Bronchial epithelial cell (primary cell): ENCODE measurements around the gene TGFA. TPM values are rescaled to one million over a fixed set of nuclear protein-coding genes. Genes with fewer than 3 reads are reported as not detected.
A peak's percentile ranks its signal among the peaks of the same experiment; 100 is the strongest.

Experiments used
- DNase-seq: peaks from one replicate; pipeline ENCODE4 v3.0.0-alpha.2; 2010; ENCODE audit warnings: low read depth
- FAIRE-seq: peaks from 2 replicates; lab custom pipeline; 2011; peaks lifted over from hg19 to GRCh38; lab: Jason Lieb, UNC
- H3K27me3 ChIP-seq: 2 replicates; pipeline ENCODE4 v1.5.1; 2011; ENCODE audit warnings: low read length; ENCODE audit not compliant: control insufficient read depth, insufficient read depth
- H3K36me3 ChIP-seq: 2 replicates; pipeline ENCODE4 v1.5.1; 2011; ENCODE audit warnings: low read length; ENCODE audit not compliant: control insufficient read depth, insufficient read depth
- H3K4me3 ChIP-seq: 2 replicates; pipeline ENCODE4 v1.5.1; 2011; ENCODE audit warnings: mild to moderate bottlenecking, low read depth, low read length, control low read depth
- total RNA-seq: library from RNA; depleted of rRNA; stranded (reverse); fragments of >200 nt; gene quantifications from 2 replicates; pipeline ENCODE4 v1.2.1, GENCODE V29; 2014
- TF ChIP-seq, protein P1 (sequence below): IDR thresholded peaks from 2 replicates; pipeline ENCODE4 v1.5.1; 2011; ENCODE audit warnings: mild to moderate bottlenecking, moderate library complexity, low read length, control low read depth, inconsistent platforms; ENCODE audit not compliant: insufficient read depth, severe bottlenecking

The TGFA gene
- 85.3 and 111 TPM in 2 replicates for total RNA-seq

- Histone ChIP-seq H3K36me3 (no peaks in the 10 kb centered on the region), H3K4me3 (peak within 1 kb of the TSS; percentile 89), H3K27me3 (no peaks in the 10 kb centered on the region)
- TF ChIP-seq, protein P1, sequence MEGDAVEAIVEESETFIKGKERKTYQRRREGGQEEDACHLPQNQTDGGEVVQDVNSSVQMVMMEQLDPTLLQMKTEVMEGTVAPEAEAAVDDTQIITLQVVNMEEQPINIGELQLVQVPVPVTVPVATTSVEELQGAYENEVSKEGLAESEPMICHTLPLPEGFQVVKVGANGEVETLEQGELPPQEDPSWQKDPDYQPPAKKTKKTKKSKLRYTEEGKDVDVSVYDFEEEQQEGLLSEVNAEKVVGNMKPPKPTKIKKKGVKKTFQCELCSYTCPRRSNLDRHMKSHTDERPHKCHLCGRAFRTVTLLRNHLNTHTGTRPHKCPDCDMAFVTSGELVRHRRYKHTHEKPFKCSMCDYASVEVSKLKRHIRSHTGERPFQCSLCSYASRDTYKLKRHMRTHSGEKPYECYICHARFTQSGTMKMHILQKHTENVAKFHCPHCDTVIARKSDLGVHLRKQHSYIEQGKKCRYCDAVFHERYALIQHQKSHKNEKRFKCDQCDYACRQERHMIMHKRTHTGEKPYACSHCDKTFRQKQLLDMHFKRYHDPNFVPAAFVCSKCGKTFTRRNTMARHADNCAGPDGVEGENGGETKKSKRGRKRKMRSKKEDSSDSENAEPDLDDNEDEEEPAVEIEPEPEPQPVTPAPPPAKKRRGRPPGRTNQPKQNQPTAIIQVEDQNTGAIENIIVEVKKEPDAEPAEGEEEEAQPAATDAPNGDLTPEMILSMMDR, result peak; percentile 99
- DNase-seq (peak; percentile 87), FAIRE-seq (no peak)
These were observed at the start of gene TGFA for GRCh38 chr2:70553584-70554337. Gene TGFA (minus strand): TSS chr2:70553826. CDS start chr2:70553767, 59 bp downstream.

GRCh38 chr2:70603066-70603465, 49.4 kb upstream of the TGFA start:
- FAIRE-seq, result no peak
- no peak overlapping the region for H3K4me3 ChIP-seq

DNA sequence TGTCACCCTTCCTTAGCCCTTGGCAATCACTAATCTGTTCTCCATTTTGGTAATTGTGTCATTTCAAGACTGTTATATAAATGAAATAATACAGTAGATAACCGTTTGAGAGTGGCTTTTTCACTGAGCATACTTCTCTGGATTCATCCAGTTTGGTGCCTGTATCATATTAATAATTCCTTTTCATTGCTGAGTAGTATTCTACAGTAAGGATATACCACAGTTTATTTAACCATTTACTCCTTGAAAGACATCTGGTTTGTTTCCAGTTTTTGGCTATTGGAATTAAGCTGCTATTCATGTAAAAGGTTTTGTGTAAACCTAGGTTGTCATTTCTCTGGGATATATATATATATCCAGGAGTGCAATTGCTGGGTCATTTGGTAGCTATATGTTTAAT, 44.6 kb upstream of the TGFA start:
- TF ChIP-seq, protein P1, result no peak
- Histone ChIP-seq H3K36me3 (no peaks in the 10 kb centered on the region), H3K27me3 (no peaks in the 10 kb centered on the region), H3K4me3 (no peak overlapping the region)
- DNase-seq (no peak), FAIRE-seq (no peak)

More at GRCh38 chr2:70603066-70603465, 49.4 kb upstream of the TGFA start:
- no peaks in the 10 kb centered on the region for H3K36me3 ChIP-seq
- H3K27me3 ChIP-seq, result no peaks in the 10 kb centered on the region
- TF ChIP-seq, protein P1, result no peak
- DNase-seq, result no peak

- TF ChIP-seq, protein P1, result no peak
- FAIRE-seq, result no peak
These were observed 43.1 kb upstream of the TGFA start for GRCh38 chr2:70596739-70597138.

DNA sequence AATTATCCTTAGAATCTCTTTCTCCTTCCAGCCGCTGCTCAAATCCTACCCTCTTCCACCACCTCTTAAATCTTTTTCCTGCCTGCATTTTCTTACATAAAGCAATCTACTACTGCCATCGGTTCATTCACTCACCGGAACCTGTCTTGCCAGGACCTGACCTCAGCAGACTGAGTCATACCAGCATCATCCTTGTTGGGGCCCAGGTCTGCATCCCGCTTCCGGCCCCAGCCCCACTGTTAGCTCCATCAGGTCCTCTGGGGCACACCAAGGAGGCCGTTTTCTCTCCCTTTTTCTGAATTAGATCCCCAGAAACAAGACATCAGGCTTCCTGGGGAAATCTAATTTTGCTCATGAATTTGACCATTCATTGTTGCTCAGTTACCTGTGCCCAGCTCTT, 42.7 kb upstream of the TGFA start:
- peak; percentile 32 for FAIRE-seq
- TF ChIP-seq, protein P1, result no peak
- H3K4me3 ChIP-seq, result no peak overlapping the region
- DNase-seq, result peak; percentile 95
- no peaks in the 10 kb centered on the region for H3K27me3 ChIP-seq
- H3K36me3 ChIP-seq, result no peaks in the 10 kb centered on the region

More at GRCh38 chr2:70596739-70597138, 43.1 kb upstream of the TGFA start:
- Histone ChIP-seq H3K27me3 (no peaks in the 10 kb centered on the region), H3K36me3 (no peaks in the 10 kb centered on the region), H3K4me3 (no peak overlapping the region)
- peak; percentile 76 for DNase-seq

- TF ChIP-seq, protein P1, result no peak
- Histone ChIP-seq H3K4me3 (no peak overlapping the region), H3K27me3 (no peaks in the 10 kb centered on the region), H3K36me3 (no peaks in the 10 kb centered on the region)
- FAIRE-seq (no peak), DNase-seq (no peak)
These were observed 29.5 kb upstream of the TGFA start for GRCh38 chr2:70583091-70583490.
